SIG-M5 treated with dmso at 0.1 percent for 504 hours (cell line): ENCODE results near the gene FAM209A.
"Not testable (repeated sequence)": the region's sequence is repeated elsewhere in the genome, so short reads cannot be mapped to it uniquely, and the experiment has no call there.

ENCODE experiments used
- DNase-seq: peaks from one replicate; lab custom pipeline; 2025; ENCODE audit not compliant: unreplicated experiment; lab: John Stamatoyannopoulos, UW

Gene FAM209A

DNA sequence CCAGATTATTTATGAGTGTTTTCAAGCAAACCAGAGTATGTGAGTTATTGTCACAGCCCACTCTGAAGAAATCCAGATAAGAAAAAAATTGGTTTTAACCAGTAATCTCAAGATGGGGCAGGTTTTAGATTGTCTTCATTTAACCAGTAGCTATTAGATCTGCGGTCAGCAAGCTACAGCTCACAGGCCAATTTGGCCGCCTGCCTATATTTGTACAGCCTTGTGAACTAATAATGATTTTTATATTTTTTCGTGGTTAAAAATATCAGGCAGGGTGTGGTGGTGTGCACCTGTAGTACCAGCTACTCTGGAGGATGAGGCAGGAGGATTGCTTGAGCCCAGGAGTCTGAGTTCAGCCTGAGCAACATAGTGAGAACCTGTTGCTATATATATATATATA, 13.5 kb downstream of the FAM209A start:
- no peak for DNase-seq

DNA sequence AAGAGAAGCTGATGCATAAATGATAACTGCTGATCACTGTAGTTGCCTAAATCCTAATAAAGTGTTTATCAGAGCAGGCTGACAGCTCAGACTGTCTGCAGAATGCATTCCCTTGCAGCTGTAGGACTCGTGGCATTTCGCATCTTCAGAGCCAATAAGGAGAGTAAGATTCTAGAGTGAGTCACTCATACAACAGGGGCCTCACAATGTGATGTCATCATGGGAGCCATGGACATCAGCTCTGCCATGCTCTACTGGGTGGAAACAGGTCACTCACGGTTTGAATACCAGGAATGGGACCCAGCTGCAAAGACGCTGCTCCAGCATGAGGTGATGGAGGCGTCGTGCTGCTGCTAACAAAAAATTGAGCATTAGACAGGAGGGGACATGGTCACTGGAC, 15.9 kb downstream of the FAM209A start:
- DNase-seq: no peak

DNA sequence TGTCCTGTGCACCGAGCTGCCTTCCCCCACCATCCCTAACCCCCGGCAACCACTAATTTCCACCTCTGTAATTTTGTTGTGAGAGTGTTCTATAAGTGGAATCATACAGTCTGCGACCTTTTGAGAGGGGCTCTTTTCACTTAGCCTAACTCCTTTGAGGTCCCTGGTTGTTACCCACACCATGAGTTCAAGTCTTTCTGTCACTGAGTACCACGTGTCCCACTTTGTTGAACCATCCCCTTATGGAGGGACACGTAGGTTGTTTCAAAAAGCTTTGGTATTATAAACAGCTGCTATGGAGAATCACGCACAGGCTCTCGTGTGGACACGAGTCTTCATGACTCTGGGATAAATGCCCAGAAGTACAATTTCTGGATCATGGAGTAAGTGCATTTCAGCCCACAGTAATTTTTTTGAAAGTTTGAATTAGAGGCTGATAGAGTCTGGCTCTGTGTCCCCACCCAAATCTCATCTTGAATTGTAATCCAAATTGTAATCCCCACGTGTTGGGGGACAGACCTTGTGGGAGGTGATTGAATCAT, 18.0 kb downstream of the FAM209A start:
- no peak for DNase-seq

DNA sequence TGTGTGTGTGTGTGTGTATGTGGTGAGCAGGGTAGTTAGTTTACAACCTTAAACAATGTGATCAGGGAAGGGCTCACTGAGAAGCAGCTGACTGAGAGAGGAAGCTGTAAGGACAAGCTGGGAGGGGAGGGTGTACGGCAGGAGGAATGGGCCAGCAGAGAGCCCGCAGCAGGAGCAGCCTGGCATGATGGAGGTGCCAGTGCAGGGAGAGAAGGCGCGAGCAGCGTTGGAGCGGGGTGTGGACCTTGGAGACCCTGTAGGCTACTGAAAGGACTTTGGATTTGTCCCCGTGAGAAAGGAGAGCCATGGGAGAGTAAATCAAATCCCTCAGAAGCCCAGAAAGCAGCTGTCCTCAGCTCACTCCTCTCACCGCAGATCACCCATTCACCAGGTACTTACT, 27.0 kb downstream of the FAM209A start:
- no peak for DNase-seq

DNA sequence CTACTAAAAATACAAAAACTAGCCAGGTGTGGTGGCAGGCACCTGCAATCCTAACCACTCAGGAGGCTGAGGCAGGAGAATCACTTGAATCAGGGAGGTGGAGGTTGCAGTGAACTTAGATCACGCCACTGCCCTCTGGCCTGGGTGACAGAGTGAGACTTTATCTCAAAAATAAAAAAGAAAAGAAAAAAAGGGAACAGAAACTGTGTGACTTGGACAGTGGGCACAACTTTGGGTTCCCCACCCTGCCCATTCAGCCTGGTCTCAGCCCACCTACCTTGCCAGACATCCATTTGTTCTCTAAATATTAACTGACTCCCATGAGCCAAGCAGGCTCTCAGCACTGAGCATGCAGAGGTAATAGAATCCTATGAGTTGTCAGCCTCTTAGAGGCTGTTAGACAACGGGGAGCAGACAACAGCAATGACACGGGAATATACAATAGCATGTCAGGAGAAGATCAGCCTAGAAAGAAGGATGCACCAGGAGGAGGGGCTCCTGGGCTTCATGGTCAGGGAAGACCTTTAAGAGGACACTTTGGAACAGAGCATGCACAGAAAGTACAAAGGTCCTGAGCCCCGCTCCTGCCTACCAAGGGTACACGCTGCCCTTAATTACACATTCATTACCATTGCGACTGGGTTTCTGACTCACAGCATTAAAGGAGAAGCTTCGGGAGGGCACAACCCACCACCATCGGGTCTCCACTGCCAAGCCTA, 28.5 kb downstream of the FAM209A start:
- no peak for DNase-seq

DNA sequence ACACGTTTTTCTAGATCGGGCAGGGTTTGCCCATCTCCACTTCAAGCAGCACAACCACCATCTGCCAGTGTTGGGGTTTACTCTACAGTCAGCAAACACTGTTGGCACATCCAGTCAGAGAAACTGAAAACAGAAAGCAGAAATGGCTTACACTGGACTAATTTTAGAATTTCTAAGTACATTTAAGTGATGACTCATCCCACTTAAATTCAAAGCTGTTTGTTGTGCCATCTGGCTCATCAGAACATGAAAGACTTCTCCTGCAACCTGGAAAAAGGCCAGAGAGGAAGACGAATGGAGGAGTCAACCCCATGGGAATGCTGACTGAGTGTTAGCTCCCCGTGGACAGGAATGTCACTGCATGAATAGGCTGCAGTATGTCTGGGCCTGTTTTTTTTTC, 30.3 kb downstream of the FAM209A start:
- peak; percentile 98 for DNase-seq

DNA sequence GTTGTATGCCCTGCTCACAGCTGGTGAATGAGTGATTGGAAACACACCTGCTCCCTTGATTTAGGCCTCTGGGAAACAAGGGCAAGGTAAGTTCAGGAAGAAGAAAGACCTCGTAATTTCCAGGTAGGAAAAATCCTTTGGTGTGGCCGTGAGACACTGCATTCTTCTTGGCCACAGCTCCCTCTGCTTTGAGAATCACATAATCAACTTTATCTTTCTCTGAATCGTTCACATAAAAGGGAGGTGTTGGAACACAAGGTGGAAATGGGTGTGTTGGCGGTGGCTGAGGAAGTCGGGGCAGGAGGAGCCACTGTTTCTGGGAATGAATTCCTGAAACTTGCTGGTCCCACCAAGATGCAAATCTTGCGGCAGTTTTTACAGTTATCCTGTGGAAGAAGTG, 34.4 kb downstream of the FAM209A start:
- no peak for DNase-seq

DNA sequence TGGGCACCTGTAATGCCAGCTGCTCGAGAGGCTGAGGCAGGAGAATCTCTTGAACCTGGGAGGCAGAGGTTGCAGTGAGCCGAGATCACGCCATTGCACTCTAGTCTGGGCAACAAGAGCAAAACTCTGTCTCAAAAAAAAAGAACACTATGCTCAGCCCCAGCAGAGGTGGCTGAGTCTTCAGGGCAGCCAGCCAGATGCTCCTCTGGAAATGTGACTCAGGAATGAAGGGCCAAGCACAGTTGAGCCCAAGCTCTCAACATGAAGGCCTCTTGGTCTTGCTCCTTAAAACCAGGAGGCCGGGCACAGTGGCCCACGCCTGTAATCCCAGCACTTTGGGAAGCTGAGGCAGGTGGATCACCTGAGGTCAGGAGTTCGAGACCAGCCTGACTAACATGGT, 40.0 kb downstream of the FAM209A start:
- not testable (repeated sequence) for DNase-seq

DNA sequence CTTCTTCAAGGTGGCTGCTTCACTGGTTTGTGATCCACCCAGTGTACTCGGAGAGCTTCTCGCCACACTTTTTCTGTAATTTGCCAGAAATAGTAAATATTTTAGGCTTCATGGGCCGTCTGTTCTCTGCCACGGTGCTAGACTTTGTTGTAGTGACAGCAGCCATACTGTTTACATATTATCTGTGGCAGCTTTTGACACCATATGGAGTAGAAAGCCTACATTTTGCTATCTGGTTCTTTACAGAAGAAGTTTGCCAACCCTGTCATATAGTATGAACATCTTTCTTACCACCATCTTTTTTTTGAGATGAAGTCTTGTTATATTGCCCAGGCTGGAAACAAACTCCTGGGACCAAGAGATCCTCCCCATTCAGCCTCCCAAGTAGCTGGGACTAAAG, 41.0 kb downstream of the FAM209A start:
- no peak for DNase-seq

DNA sequence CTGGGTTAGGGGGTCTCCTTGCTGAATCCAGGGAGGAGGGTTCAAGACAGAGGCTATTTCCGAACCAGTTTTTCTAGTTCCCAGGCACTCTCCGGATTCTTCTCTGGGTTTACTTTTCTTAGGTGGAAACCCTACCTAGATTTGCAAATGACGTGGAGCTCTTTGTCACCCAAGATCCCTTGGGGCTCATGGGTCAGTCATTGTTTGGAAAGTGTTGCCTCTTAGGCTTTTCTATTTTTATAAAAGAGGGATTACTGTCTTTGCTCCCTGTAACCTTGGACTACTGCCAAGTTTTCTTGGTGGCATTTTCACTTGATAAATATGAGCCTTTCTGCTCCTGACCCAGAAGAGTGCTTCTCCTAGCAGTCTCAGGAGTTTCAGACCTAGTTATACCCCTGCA, 42.1 kb downstream of the FAM209A start:
- DNase-seq: peak; percentile 87

DNA sequence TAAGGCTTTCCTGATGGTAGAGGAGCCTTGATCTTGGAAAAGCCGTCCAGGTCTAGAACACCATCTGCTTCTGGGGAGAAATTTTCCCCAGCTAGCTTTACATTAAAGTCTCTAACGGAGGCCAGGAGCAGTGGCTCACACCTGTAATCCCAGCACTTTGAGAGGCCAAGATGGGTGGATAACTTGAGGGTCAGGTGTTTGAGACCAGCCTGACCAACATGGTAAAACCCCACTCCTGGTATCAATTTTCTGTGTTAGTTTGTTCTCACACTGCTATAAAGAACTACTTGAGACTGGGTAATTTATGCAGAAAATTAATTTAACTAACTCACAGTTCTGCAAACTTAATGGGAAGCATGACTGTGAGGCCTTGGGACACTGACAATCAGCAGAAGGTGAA, 46.3 kb downstream of the FAM209A start:
- no peak for DNase-seq

DNA sequence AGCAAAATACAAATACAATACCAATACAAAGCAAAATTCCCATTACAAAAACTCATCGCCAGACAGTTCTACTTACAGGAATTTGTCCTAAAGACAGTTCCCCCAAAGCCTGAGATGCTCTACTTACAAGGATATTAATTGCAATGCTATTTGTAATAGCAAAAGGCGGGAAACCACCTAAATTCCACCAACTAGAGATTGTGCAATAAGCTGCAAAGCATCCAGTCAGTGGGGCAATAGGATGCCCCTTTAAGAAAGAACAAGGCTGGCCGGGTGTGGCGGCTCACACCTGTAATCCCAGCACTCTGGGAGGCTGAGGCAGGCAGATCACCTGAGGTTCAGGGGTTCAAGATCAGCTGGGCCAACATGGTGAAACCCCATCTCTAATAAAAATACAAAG, 47.6 kb downstream of the FAM209A start:
- DNase-seq: peak; percentile 13

DNA sequence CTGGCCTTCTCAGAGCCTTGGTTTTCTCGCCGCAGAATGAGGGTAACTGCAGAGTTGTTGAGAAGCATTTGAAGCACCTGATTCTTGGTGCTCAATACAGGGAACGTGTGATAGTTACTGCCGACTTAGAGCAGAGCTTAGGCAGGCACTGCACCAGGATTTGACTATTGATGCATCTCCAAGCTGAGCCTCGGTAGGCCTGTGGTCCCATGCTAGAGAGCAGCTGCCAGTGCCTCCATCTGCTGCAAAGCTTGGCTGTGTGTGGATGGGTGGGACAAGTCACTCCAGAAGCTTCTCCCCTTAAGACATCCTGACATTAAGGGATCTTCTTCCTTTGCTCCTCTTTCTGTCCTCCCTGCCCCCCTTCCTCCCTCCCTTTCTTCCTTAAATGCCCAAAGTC, 49.4 kb downstream of the FAM209A start:
- no peak for DNase-seq

DNA sequence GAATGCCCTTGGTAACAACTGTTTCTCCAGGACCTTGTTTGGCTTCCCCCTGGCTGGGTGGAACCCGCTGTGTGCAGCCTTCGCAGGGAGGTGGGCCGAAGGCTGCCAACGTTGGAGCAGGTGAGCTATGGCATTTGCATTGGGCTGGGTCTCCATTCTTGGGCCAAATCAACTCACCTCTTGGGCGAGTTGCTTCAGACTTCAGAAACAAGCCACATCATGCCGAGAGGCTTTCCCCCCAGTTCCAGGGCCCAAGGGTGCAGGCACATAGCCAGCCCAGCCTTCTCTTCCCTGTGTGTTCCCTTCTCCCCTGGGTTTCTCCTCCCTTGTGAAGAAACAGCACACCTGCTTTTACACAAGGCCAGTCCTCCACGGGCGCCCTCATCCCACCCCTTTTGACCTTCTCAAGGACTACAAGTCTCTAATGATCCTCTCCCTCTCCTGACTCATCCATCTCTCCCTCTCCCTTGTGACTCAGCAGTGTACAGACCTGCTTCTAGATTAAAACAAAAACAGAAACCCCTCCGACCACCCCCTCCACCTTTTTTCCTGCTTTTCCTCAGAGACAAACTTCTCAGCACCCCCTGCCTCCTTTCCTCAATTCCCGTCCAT, 50.1 kb downstream of the FAM209A start:
- no peak for DNase-seq

DNA sequence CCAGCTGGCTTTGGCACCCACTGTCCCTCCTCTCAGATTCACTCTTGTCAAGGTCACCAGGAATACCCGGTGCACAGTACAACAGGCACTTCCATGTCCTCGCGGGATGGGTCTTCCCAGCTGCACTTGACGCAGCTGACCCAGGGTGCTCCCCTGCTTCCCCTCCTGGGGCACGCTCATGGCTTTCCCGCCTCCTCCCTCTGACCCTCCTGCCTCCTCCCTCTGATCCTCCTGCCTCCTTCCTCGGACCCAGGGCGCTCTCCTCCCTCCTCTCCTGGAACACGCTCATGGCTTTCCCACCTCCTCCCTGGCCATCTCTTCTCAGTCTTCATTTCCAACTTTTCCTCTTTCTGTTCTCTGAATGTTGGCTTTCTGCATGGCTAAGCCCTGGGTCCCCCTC, 50.6 kb downstream of the FAM209A start:
- DNase-seq: no peak
